Measurements from ENCODE around the gene SPAG6. TPM values are rescaled to one million over a fixed set of nuclear protein-coding genes. Genes with fewer than 3 reads are reported as not detected.

Gene SPAG6
- total RNA-seq, 6 donors from 2014 or later, result 0.74 to 44.1 (median 8.7) TPM

- no peaks in the 10 kb centered on the region for H3K9me3 ChIP-seq
- 46 to 68% methylated on average over 2 of the region's 2 CpGs for WGBS, 2 donors
- H3K4me3 ChIP-seq, result no peak overlapping the region
- H3K27me3 ChIP-seq, result no peaks in the 10 kb centered on the region
- DNase-seq, result no peak
- no peaks in the 10 kb centered on the region for H3K4me1 ChIP-seq
- H3K27ac ChIP-seq, result no peak overlapping the region
- H3K36me3 ChIP-seq, result no peaks in the 10 kb centered on the region
- TF ChIP-seq POLR2A (IDR thresholded peaks at IDR 0.05) (no peak), POLR2AphosphoS5 (IDR thresholded peaks at IDR 0.05) (no peak), EP300 (IDR thresholded peaks at IDR 0.05) (no peak), CTCF (IDR thresholded peaks at IDR 0.05) (no peak)
- ATAC-seq (ENCODE audit: low FRiP score in 2 of 2), result no peak
Observed at GRCh38 chr10:22368981-22369380, 23.7 kb downstream of the SPAG6 start.

GRCh38 chr10:22369434-22370072 lies 24.3 kb downstream of the SPAG6 start:
- H3K4me1 ChIP-seq, result no peaks in the 10 kb centered on the region
- no peak overlapping the region for H3K27ac ChIP-seq
- ATAC-seq (ENCODE audit: low FRiP score in 2 of 2), result peak in 1 of 2 donors; percentile 78
- no peaks in the 10 kb centered on the region for H3K36me3 ChIP-seq
- 70 to 83% methylated on average over 5 of the region's 5 CpGs for WGBS, 2 donors
- DNase-seq, result no peak
- H3K27me3 ChIP-seq, result no peaks in the 10 kb centered on the region
- TF ChIP-seq CTCF (IDR thresholded peaks at IDR 0.05) (no peak), POLR2A (IDR thresholded peaks at IDR 0.05) (no peak), POLR2AphosphoS5 (IDR thresholded peaks at IDR 0.05) (peak in 1 of 2 donors; percentile 21), EP300 (IDR thresholded peaks at IDR 0.05) (no peak)
- no peak overlapping the region for H3K4me3 ChIP-seq
- no peaks in the 10 kb centered on the region for H3K9me3 ChIP-seq

- TF ChIP-seq POLR2AphosphoS5 (IDR thresholded peaks at IDR 0.05) (no peak), CTCF (IDR thresholded peaks at IDR 0.05) (no peak), POLR2A (IDR thresholded peaks at IDR 0.05) (no peak), EP300 (IDR thresholded peaks at IDR 0.05) (no peak)
- DNase-seq (no peak), ATAC-seq (ENCODE audit: low FRiP score in 2 of 2) (no peak)
- Histone ChIP-seq H3K4me1 (no peaks in the 10 kb centered on the region), H3K4me3 (no peak overlapping the region), H3K36me3 (no peaks in the 10 kb centered on the region), H3K27me3 (no peaks in the 10 kb centered on the region), H3K9me3 (no peaks in the 10 kb centered on the region), H3K27ac (no peak overlapping the region)
Observed at GRCh38 chr10:22370320-22370719, 25.0 kb downstream of the SPAG6 start.

- ATAC-seq (ENCODE audit: low FRiP score in 2 of 2) (no peak), DNase-seq (peak in 1 of 2 donors; percentile 31)
- no peaks in the 10 kb centered on the region for H3K9me3 ChIP-seq
- H3K27me3 ChIP-seq, result no peaks in the 10 kb centered on the region
- TF ChIP-seq CTCF (IDR thresholded peaks at IDR 0.05) (no peak), EP300 (IDR thresholded peaks at IDR 0.05) (no peak), POLR2AphosphoS5 (IDR thresholded peaks at IDR 0.05) (no peak), POLR2A (IDR thresholded peaks at IDR 0.05) (no peak)
- WGBS, 2 donors, result 81 to 85% methylated on average over 6 of the region's 6 CpGs
- no peak overlapping the region for H3K4me3 ChIP-seq
- H3K4me1 ChIP-seq, result no peaks in the 10 kb centered on the region
- no peak overlapping the region for H3K27ac ChIP-seq
- no peaks in the 10 kb centered on the region for H3K36me3 ChIP-seq
Observed at GRCh38 chr10:22372298-22372697, 27.0 kb downstream of the SPAG6 start.

- 74 to 80% methylated on average over 9 of the region's 9 CpGs for WGBS, 2 donors
- DNase-seq, result no peak
- no peak for TF ChIP-seq POLR2A (IDR thresholded peaks at IDR 0.05)
- TF ChIP-seq POLR2AphosphoS5 (IDR thresholded peaks at IDR 0.05), result no peak
- no peak for TF ChIP-seq CTCF (IDR thresholded peaks at IDR 0.05)
Observed at GRCh38 chr10:22372917-22373316, 27.6 kb downstream of the SPAG6 start.

More at GRCh38 chr10:22372917-22373316, 27.6 kb downstream of the SPAG6 start:
- Histone ChIP-seq H3K27ac (no peak overlapping the region), H3K27me3 (no peaks in the 10 kb centered on the region), H3K4me1 (no peaks in the 10 kb centered on the region), H3K9me3 (no peaks in the 10 kb centered on the region), H3K36me3 (no peaks in the 10 kb centered on the region), H3K4me3 (no peak overlapping the region)
- ATAC-seq (ENCODE audit: low FRiP score in 2 of 2), result no peak

Measured in upper lobe of left lung (tissue), 6 donors.